Stomach (tissue), 4 donors: ENCODE results near the gene DACT2.

Experiments used
- EP300 ChIP-seq: sonication (generic); formaldehyde crosslinking; IDR thresholded peaks from one replicate; pipeline ENCODE4 v1.6.1; 2017; ENCODE audit warnings: antibody characterized with exemption
- POLR2A ChIP-seq, 4 donors: fragments of 450-650 bp; IDR thresholded peaks; one replicate each; pipeline ENCODE4 v1.6.1; 2016; ENCODE audit warnings: antibody characterized with exemption in 4 of 4, control low read depth in 2 of 4, mild to moderate bottlenecking in 1 of 4, moderate library complexity in 1 of 4

GRCh38 chr6:168313431-168314011, 6.1 kb downstream of the DACT2 start:
- no peak for TF ChIP-seq POLR2A (IDR thresholded peaks at IDR 0.05)
- no peak for TF ChIP-seq EP300
